Kidney capillary endothelial cell (primary cell): Measurements from ENCODE around the gene ARHGAP10.
A peak's percentile ranks its signal among the peaks of the same experiment; 100 is the strongest.

Experiments
- DNase-seq: peaks from one replicate; pipeline ENCODE4 v3.0.0-alpha.2; 2018; ENCODE audit warnings: low spot score

Gene ARHGAP10

DNA sequence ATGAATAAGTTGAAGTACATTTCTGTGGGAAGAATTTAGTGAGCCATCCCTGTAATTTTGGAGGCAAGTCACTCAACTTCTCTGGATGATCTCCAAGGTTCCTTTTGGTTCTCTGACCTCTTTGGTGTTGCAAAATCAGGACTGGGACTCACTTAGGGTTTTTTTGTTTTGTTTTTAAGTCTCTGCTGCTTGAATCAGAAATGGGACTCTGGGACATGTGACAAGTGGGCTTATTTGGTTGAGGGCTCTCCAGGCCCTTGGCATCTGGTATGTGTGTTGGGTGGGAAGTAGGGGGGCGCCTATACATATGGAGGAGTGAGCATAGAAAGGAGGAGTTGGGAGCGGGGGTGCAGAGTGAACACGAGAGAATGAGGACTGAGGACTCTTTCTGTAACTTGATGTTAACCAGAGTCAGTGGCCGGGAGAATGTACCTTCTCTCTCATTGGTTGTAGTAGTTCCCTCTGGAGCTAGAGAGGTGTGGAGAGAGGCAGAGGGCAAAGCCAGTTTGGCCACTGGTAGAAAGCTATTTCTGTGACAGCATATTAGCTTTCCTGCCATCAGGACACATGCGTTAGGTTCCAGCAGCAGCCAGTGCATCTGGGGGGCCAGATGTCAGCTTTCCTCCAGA, 1.9 kb downstream of the ARHGAP10 start:
- no peak for DNase-seq

DNA sequence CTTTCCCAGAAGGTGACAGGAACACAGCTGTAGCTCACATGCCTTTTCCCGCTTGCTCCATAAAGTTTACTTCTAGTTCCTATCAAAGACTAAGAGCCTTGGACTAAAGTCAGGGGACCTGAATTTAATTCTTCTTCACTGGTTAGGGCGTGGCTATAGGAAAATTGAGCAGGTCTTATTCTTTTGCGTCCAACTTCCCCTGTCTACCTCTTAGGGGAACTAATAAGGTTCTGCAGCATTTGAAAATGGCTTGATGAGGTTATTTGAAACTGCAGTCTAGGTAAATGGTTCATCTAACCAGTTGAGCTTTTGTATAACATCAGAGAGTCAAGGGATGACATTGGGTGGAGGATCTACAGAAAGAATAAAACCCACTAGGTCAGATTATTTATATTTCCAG, 2.6 kb downstream of the ARHGAP10 start:
- DNase-seq = no peak

GRCh38 chr4:147735413-147736301, 3.8 kb downstream of the ARHGAP10 start:
- no peak for DNase-seq

- DNase-seq = peak; percentile 85
These were observed 4.6 kb downstream of the ARHGAP10 start for GRCh38 chr4:147736458-147736857.

DNA sequence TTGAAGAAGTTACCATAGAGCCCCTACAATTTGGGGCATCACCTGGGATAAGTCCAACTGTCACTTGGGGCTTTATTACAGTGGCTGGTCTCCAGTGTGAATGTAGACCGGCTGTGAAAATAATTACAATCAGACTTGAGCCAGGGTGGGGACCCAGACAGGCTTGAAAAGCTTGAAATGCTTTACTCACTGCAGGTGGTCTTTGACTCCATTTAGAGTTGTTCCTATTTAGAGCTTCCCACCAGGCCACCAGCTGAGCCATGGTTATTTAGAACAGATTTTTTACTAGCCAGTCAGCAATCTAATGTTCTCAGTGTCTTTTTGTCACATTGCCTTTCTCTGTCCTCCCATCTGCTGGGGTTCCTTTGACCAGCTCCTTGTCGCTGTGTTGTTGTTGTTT, 5.7 kb downstream of the ARHGAP10 start:
- no peak for DNase-seq

GRCh38 chr4:147739239-147739823, 7.4 kb downstream of the ARHGAP10 start:
- DNase-seq = no peak

- DNase-seq = no peak
These were observed 8.3 kb downstream of the ARHGAP10 start for GRCh38 chr4:147740176-147740575.

DNA sequence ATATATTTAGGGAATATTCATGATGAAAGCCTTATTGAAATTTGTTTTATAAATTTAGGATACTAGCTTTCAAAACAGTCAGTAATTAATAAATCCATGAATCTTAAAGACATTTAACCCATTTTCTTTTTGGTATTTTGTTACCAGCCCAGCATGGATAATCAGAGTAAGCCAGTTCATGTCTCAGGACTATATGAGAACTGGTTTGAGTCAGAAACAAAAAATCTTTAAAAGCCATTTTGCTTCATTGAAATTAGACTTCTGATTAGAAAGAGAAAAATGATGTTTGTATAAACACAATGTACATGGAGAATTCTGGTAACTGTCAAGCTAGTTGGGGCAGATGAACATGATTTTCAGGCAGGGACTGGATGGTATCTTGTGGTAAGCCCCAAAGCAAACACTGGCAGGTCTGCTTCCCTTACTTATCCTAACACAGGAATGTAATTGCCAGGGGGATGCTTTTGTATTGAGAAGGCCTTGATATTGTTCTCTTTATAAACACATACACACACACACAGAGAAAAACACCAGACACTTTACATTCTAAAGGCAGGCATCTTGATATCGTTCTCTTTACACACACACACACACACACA, 9.4 kb downstream of the ARHGAP10 start:
- no peak for DNase-seq

- DNase-seq = no peak
These were observed 16.0 kb downstream of the ARHGAP10 start for GRCh38 chr4:147747787-147748454.

- no peak for DNase-seq
These were observed 18.0 kb downstream of the ARHGAP10 start for GRCh38 chr4:147749811-147750321.

DNA sequence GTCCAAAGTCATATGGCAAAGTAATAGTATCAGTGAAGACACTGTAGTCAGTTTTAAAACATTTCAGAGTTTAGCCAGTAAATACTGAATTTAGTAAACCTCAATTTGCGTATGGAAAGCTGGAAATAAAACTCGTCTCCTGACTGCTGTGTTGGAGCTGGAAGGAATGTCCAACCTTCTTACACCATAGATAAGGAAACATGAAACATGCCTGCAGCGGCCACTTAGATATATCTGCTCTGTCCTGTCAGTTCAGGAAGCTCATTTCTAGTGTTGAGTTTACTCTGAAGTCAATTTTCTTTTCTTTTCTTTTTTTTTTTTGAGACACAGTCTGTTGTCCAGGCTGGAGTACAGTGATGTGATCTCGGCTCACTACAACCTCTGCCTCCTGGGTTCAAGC, 21.2 kb downstream of the ARHGAP10 start:
- no peak for DNase-seq

GRCh38 chr4:147754037-147754445, 22.2 kb downstream of the ARHGAP10 start:
- DNase-seq = no peak

GRCh38 chr4:147755561-147756295, 23.8 kb downstream of the ARHGAP10 start:
- DNase-seq = no peak

DNA sequence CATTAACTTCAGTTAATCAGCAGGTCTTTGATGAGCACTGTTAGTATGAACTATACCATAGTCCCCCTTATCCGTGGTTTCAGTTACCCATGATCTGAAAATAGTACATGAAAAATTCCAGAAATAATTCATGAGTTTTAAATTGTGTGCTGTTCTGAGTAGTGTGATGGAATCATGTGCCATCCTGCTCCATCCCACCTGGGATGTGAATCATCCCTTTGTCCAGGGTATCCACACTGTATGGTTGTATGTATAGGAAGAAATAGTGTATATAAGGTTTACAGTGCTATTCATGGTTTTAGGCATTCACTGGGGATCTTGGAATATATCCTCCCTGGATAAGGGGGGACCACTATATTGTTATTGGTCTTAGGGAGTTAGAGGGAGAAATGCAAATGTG, 24.5 kb downstream of the ARHGAP10 start:
- DNase-seq = no peak

GRCh38 chr4:147760176-147760575, 28.3 kb downstream of the ARHGAP10 start:
- no peak for DNase-seq

GRCh38 chr4:147760695-147761094, 28.8 kb downstream of the ARHGAP10 start:
- DNase-seq = no peak

DNA sequence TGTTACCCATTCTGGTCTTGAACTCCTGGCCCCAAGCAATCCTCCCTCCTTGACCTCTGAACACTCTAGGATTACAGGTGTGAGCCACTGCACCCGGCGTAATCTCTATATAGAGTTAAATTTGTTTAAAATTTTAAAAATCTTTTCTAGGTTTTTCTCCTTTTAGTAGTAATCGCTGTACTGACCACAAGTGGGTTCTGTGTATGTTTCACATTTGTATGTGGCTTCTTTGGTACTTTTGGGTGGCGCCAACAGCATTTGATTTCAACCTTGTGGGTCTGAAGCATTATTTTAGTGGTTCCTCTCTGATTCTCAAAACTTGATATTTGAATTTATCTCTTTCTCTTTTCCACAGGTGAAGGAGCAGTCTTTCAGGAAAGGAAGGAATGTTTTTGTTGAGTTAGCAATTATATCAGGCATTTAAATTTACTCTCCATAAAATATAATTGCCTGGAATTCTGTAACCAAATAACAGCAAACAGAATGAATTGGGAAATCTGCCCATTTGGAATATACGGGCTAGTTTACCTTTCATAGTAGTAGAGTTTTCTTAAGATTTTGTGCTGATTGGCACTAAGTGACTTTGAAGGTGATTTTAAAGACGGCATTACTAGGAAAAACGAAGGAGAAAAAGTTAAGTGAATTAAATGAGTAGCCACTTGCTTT, 29.5 kb downstream of the ARHGAP10 start:
- DNase-seq = no peak

DNA sequence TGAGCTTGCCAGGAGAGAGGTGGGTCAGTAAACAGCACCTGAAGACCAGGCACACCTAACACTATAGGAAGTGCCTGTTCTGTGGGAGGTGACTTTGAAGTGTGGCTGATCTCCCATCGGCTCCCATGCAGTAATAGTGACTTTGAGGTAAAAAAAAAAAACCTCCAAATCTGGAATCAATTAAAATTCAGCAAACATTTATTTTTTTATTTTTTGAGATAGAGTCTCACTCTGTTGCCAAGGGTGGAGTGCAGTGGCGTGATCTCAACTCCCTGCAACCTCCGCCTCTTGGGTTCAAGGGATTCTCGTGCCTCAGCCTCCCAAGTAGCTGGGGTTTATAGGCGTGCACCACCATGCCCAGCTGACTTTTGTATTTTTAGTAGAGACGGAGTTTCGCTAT, 32.4 kb downstream of the ARHGAP10 start:
- DNase-seq = no peak

GRCh38 chr4:147765121-147765529, 33.2 kb downstream of the ARHGAP10 start:
- DNase-seq = no peak

DNA sequence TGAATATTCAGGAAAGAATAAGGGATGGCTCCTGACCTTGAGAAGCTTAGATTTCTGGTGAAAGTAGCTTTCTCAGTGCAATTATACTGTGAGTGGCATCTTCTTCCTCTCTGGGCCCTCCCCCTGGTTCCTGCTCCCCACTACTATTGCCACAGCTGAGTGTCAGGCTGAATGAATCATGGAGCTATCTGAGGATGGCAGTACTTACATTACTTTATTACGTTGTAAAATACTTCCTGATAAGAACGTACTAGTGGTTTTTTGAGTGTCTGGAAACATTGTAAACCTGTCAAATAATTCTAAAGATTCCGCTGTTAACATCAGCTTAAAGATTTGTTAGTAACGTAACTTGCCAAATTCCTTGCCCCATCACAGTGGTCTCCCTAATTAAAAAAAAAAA, 36.2 kb downstream of the ARHGAP10 start:
- DNase-seq = peak; percentile 65

- peak; percentile 16 for DNase-seq
These were observed 37.5 kb downstream of the ARHGAP10 start for GRCh38 chr4:147769386-147769785.
